Breast epithelium (tissue), 3 donors: ENCODE measurements around the gene HIVEP3.
"Not testable (repeated sequence)": the region's sequence is repeated elsewhere in the genome, so short reads cannot be mapped to it uniquely, and the experiment has no call there.

Source experiments
- POLR2A ChIP-seq: fragments of 450-650 bp; IDR thresholded peaks from one replicate; pipeline ENCODE4 v1.6.1; 2016; ENCODE audit warnings: antibody characterized with exemption, mild to moderate bottlenecking, moderate library complexity
- TF ChIP-seq, protein P1 (sequence below), 3 donors: fragments of 450-650 bp; IDR thresholded peaks; one replicate each; pipeline ENCODE4 v1.5.1; 2016 to 2017; ENCODE audit warnings: antibody characterized with exemption in 3 of 3, mild to moderate bottlenecking in 3 of 3, moderate library complexity in 3 of 3

DNA sequence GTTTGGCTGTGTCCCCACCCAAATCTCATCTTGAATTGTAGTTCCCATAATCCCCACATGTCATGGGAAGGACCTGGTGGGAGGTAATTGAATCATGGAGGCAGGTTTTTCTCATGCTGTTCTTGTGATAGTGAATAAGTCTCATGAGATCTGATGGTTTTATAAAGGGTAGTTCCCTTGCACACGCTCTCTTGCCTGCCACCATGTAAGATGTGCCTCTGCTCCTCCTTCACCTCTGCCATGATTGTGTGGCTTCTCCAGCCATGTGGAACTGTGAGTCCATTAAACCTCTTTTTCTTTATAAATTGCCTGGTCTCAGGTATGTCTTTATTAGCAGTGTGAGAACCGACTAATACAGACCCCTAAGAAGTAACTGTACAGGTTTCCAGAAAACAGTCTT lies 2.5 kb upstream of the HIVEP3 start:
- not testable (repeated sequence) for TF ChIP-seq POLR2A
- TF ChIP-seq, protein P1, sequence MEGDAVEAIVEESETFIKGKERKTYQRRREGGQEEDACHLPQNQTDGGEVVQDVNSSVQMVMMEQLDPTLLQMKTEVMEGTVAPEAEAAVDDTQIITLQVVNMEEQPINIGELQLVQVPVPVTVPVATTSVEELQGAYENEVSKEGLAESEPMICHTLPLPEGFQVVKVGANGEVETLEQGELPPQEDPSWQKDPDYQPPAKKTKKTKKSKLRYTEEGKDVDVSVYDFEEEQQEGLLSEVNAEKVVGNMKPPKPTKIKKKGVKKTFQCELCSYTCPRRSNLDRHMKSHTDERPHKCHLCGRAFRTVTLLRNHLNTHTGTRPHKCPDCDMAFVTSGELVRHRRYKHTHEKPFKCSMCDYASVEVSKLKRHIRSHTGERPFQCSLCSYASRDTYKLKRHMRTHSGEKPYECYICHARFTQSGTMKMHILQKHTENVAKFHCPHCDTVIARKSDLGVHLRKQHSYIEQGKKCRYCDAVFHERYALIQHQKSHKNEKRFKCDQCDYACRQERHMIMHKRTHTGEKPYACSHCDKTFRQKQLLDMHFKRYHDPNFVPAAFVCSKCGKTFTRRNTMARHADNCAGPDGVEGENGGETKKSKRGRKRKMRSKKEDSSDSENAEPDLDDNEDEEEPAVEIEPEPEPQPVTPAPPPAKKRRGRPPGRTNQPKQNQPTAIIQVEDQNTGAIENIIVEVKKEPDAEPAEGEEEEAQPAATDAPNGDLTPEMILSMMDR (IDR thresholded peaks at IDR 0.05): not testable (repeated sequence)
